GM12801 (cell line): Measurements from ENCODE around the gene MAGIX.

ENCODE experiments used
- CTCF ChIP-seq: IDR thresholded peaks from one replicate; pipeline ENCODE4 v1.5.1; 2011; ENCODE audit warnings: control low read depth; ENCODE audit not compliant: insufficient read length; ENCODE audit errors: extremely low read depth

Gene MAGIX

GRCh38 chrX:49166914-49167739 is 4.6 kb downstream of the MAGIX start:
- no peak for TF ChIP-seq CTCF

- no peak for TF ChIP-seq CTCF
Observed at GRCh38 chrX:49167740-49168108, 5.2 kb downstream of the MAGIX start.

- TF ChIP-seq CTCF = no peak
Observed at GRCh38 chrX:49171752-49172279, 9.3 kb downstream of the MAGIX start, which contains the start of gene PLP2. Gene PLP2, plus strand, starts transcription at chrX:49171898. Its CDS starts 103 bp downstream, at chrX:49172001.

- TF ChIP-seq CTCF = no peak
Observed at GRCh38 chrX:49172280-49172780, 9.8 kb downstream of the MAGIX start.

GRCh38 chrX:49174723-49175122 is 12.2 kb downstream of the MAGIX start:
- no peak for TF ChIP-seq CTCF

- TF ChIP-seq CTCF = no peak
Observed at GRCh38 chrX:49175435-49176274, 13.1 kb downstream of the MAGIX start.
